H9 (cell line): ENCODE results near the gene EPHA4. TPM values are rescaled to one million over a fixed set of nuclear protein-coding genes. Genes with fewer than 3 reads are reported as not detected.

ENCODE experiments used
- DNase-seq: peaks from one replicate; pipeline ENCODE4 v3.0.0-alpha.2; 2017
- H2AFZ ChIP-seq: one replicate; pipeline ENCODE4 v1.6.1; 2013; ENCODE audit warnings: mild to moderate bottlenecking, low read length, control low read depth, moderate library complexity
- H2AK5ac ChIP-seq: 2 replicates; pipeline ENCODE4 v1.6.1; 2013; ENCODE audit warnings: low read length, control low read depth, mixed read lengths; ENCODE audit not compliant: insufficient read length
- H2BK120ac ChIP-seq: one replicate; pipeline ENCODE4 v1.6.1; 2013; ENCODE audit warnings: low read depth, mild to moderate bottlenecking, low read length, control low read depth, inconsistent platforms; ENCODE audit not compliant: poor library complexity, severe bottlenecking
- H2BK12ac ChIP-seq: 2 replicates; pipeline ENCODE4 v1.6.1; 2013; ENCODE audit warnings: low read length, control low read depth, mixed read lengths, low read depth; ENCODE audit not compliant: insufficient read length
- H2BK15ac ChIP-seq: 2 replicates; pipeline ENCODE4 v1.6.1; 2013; ENCODE audit warnings: low read depth, low read length, control low read depth
- H2BK20ac ChIP-seq: one replicate; pipeline ENCODE4 v1.6.1; 2013; ENCODE audit warnings: low read depth, mild to moderate bottlenecking, low read length, control low read depth, inconsistent platforms; ENCODE audit not compliant: poor library complexity, severe bottlenecking
- H2BK5ac ChIP-seq: 2 replicates; pipeline ENCODE4 v1.6.1; 2013; ENCODE audit warnings: low read length, control low read depth, mixed read lengths; ENCODE audit not compliant: insufficient read length
- H3K14ac ChIP-seq: 2 replicates; pipeline ENCODE4 v1.6.1; 2013; ENCODE audit warnings: low read length, control low read depth; ENCODE audit not compliant: insufficient read depth
- H3K18ac ChIP-seq: 2 replicates; pipeline ENCODE4 v1.6.1; 2013; ENCODE audit warnings: low read depth, mild to moderate bottlenecking, mixed read lengths, low read length, control low read depth; ENCODE audit not compliant: insufficient read length
- H3K23ac ChIP-seq: 2 replicates; pipeline ENCODE4 v1.6.1; 2013; ENCODE audit warnings: low read length, control low read depth, mixed read lengths, low read depth; ENCODE audit not compliant: insufficient read length
- H3K23me2 ChIP-seq: 2 replicates; pipeline ENCODE4 v1.6.1; 2013; ENCODE audit warnings: low read depth, mild to moderate bottlenecking, mixed read lengths, low read length, control low read depth; ENCODE audit not compliant: insufficient read length, poor library complexity, severe bottlenecking
- H3K27ac ChIP-seq: 2 replicates; pipeline ENCODE4 v1.5.1; 2013; ENCODE audit warnings: low read length, control low read depth, mixed read lengths, low read depth; ENCODE audit not compliant: insufficient read length
- H3K27me3 ChIP-seq: 2 replicates; pipeline ENCODE4 v1.6.1; 2013; ENCODE audit warnings: low read length, control low read depth, inconsistent platforms; ENCODE audit not compliant: insufficient read depth
- H3K4ac ChIP-seq: 2 replicates; pipeline ENCODE4 v1.6.1; 2013; ENCODE audit warnings: low read depth, mild to moderate bottlenecking, control low read depth, inconsistent platforms, low read length, moderate library complexity
- H3K4me1 ChIP-seq: 2 replicates; pipeline ENCODE4 v1.6.1; 2013; ENCODE audit warnings: low read length, control low read depth, inconsistent platforms; ENCODE audit not compliant: insufficient read depth
- H3K4me2 ChIP-seq: 2 replicates; pipeline ENCODE4 v1.6.1; 2013; ENCODE audit warnings: low read length, control low read depth, mixed read lengths; ENCODE audit not compliant: insufficient read length, insufficient read depth
- H3K56ac ChIP-seq: 2 replicates; pipeline ENCODE4 v1.6.1; 2013; ENCODE audit warnings: low read depth, mild to moderate bottlenecking, mixed read lengths, low read length, control low read depth; ENCODE audit not compliant: insufficient read length
- H3K79me1 ChIP-seq: 2 replicates; pipeline ENCODE4 v1.6.1; 2013; ENCODE audit warnings: low read depth, mild to moderate bottlenecking, moderate library complexity, low read length, control low read depth, inconsistent platforms; ENCODE audit not compliant: insufficient read depth, poor library complexity, severe bottlenecking
- H3K79me2 ChIP-seq: 2 replicates; pipeline ENCODE4 v1.6.1; 2013; ENCODE audit warnings: low read length, control low read depth, inconsistent platforms; ENCODE audit not compliant: insufficient read depth
- H3K9ac ChIP-seq: 2 replicates; pipeline ENCODE4 v1.6.1; 2013; ENCODE audit warnings: low read length, control low read depth, mixed read lengths; ENCODE audit not compliant: insufficient read length; ENCODE audit errors: extremely low read depth
- H3K9me3 ChIP-seq: one replicate; pipeline ENCODE4 v1.6.1; 2013; ENCODE audit warnings: low read depth, low read length, inconsistent platforms; ENCODE audit not compliant: control insufficient read depth
- H3T11ph ChIP-seq: one replicate; pipeline ENCODE4 v1.6.1; 2013; ENCODE audit warnings: mild to moderate bottlenecking, low read length, control low read depth, inconsistent platforms
- H4K20me1 ChIP-seq: one replicate; pipeline ENCODE4 v1.6.1; 2013; ENCODE audit not compliant: control insufficient read depth, insufficient read length, insufficient read depth
- H4K5ac ChIP-seq: 2 replicates; pipeline ENCODE4 v1.6.1; 2013; ENCODE audit warnings: low read depth, mild to moderate bottlenecking, mixed read lengths, low read length, control low read depth; ENCODE audit not compliant: insufficient read length
- H4K8ac ChIP-seq: replicated peaks from 2 replicates; pipeline ENCODE4 v1.6.1; 2013; ENCODE audit warnings: low read length, control low read depth, mixed read lengths, low read depth; ENCODE audit not compliant: insufficient read length
- H4K91ac ChIP-seq: 2 replicates; pipeline ENCODE4 v1.6.1; 2013; ENCODE audit warnings: low read depth, mild to moderate bottlenecking, moderate library complexity, mixed read lengths, low read length, control low read depth; ENCODE audit not compliant: insufficient read length
- H3K27ac Mint-ChIP-seq, 3 experiments: 2 replicates in 2 of 3; 3 replicates in 1 of 3; pipeline ENCODE4 v1.8.0; 2020 to 2021; ENCODE audit warnings: mixed read lengths in 3 of 3, mild to moderate bottlenecking in 1 of 3, moderate library complexity in 1 of 3
- H3K27me3 Mint-ChIP-seq: 2 replicates; pipeline ENCODE4 v1.8.0; 2021; ENCODE audit warnings: low read depth, mild to moderate bottlenecking, moderate library complexity, mixed read lengths
- H3K36me3 Mint-ChIP-seq, 3 experiments: 2 replicates in 2 of 3; 3 replicates in 1 of 3; pipeline ENCODE4 v1.8.0; 2020 to 2021; ENCODE audit warnings: low read depth in 3 of 3, mixed read lengths in 3 of 3; ENCODE audit not compliant: insufficient read depth in 1 of 3
- H3K4me1 Mint-ChIP-seq, 2 experiments: 2 replicates each; pipeline ENCODE4 v1.8.0; 2020; ENCODE audit warnings: mixed read lengths in 2 of 2
- H3K4me3 Mint-ChIP-seq, 2 experiments: 2 replicates in 1 of 2; 3 replicates in 1 of 2; pipeline ENCODE4 v1.8.0; 2020 to 2021; ENCODE audit warnings: mild to moderate bottlenecking in 2 of 2, mixed read lengths in 2 of 2, moderate library complexity in 1 of 2
- H3K9me3 Mint-ChIP-seq, 2 experiments: 2 replicates in 1 of 2; 3 replicates in 1 of 2; pipeline ENCODE4 v1.8.0; 2020; ENCODE audit warnings: mild to moderate bottlenecking in 2 of 2, mixed read lengths in 2 of 2, moderate library complexity in 1 of 2
- CTCF ChIP-seq: fragments of 200-600 bp; sonication (generic); conservative IDR thresholded peaks from 3 replicates; pipeline ENCODE4 v1.8.0; 2021; ENCODE audit warnings: antibody characterized with exemption, mild to moderate bottlenecking
- WGBS: extraction: QIAGEN DNeasy Blood & Tissue Kit; methylation state at CpG from one replicate; pipeline ENCODE4 v1.1.7; 2013; ENCODE audit warnings: missing lambda C conversion rate, low lambda C conversion rate, mixed read lengths; ENCODE audit not compliant: insufficient read length; ENCODE audit errors: extremely low coverage; 5-methylcytosine and 5-hydroxymethylcytosine counted together
- total RNA-seq: library from RNA; stranded (reverse); gene quantifications from 2 replicates; pipeline ENCODE4 v1.2.1, GENCODE V29; 2021

EPHA4 gene
- total RNA-seq, 1 experiment from 2014 or later: 25.1 TPM

GRCh38 chr2:221596192-221596591 lies 24.1 kb upstream of the EPHA4 start:
- Histone ChIP-seq H3K23ac (no peak overlapping the region), H2BK20ac (no peak overlapping the region), H3K56ac (no peak overlapping the region), H3K79me1 (no peaks in the 10 kb centered on the region), H3K23me2 (no peaks in the 10 kb centered on the region), H3K9ac (no peak overlapping the region), H4K8ac (no peak overlapping the region), H3K18ac (no peak overlapping the region), H3K4ac (no peak overlapping the region), H4K20me1 (no peaks in the 10 kb centered on the region), H2BK15ac (no peak overlapping the region), H3T11ph (no peak overlapping the region), H3K27ac (no peak overlapping the region), H3K79me2 (no peaks in the 10 kb centered on the region), H2BK5ac (no peak overlapping the region), H2AK5ac (no peak overlapping the region), H2BK12ac (no peak overlapping the region), H4K91ac (no peak overlapping the region), H2AFZ (no peak overlapping the region), H2BK120ac (no peak overlapping the region), H4K5ac (no peak overlapping the region), H3K14ac (no peak overlapping the region), H3K4me1 (no peaks in the 10 kb centered on the region), H3K4me2 (no peak overlapping the region), H3K27me3 (no peaks in the 10 kb centered on the region), H3K9me3 (no peaks in the 10 kb centered on the region)
- DNase-seq: no peak
- Mint-ChIP-seq H3K4me3 (no peak overlapping the region), H3K27ac (no peak overlapping the region), H3K36me3 (no peaks in the 10 kb centered on the region), H3K4me1 (peaks cover 2 to 3% of the 10 kb centered on the region in 2 experiments; a peak in 2 of 4 replicates), H3K27me3 (no peaks in the 10 kb centered on the region), H3K9me3 (no peaks in the 10 kb centered on the region)
- WGBS: no CpG with 5 or more reads among the region's 3 CpGs
- no peak for TF ChIP-seq CTCF
